ENCODE measurements around the gene ZNF280A. TPM values are rescaled to one million over a fixed set of nuclear protein-coding genes. Genes with fewer than 3 reads are reported as not detected.

Gene ZNF280A
- total and polyA plus RNA-seq, 9 of the 15 experiments (the other 6 are each of a cell fraction or from before 2014, with no cell fraction given) = 19.0 to 40.8 (median 28.6) TPM

GRCh38 chr22:22486132-22486899 lies 33.8 kb downstream of the ZNF280A start (continued):
- no peak for TF ChIP-seq HBP1 (CRISPR knock-in tag; IDR thresholded peaks at IDR 0.05)
- TF ChIP-seq, protein P1, sequence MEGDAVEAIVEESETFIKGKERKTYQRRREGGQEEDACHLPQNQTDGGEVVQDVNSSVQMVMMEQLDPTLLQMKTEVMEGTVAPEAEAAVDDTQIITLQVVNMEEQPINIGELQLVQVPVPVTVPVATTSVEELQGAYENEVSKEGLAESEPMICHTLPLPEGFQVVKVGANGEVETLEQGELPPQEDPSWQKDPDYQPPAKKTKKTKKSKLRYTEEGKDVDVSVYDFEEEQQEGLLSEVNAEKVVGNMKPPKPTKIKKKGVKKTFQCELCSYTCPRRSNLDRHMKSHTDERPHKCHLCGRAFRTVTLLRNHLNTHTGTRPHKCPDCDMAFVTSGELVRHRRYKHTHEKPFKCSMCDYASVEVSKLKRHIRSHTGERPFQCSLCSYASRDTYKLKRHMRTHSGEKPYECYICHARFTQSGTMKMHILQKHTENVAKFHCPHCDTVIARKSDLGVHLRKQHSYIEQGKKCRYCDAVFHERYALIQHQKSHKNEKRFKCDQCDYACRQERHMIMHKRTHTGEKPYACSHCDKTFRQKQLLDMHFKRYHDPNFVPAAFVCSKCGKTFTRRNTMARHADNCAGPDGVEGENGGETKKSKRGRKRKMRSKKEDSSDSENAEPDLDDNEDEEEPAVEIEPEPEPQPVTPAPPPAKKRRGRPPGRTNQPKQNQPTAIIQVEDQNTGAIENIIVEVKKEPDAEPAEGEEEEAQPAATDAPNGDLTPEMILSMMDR (IDR thresholded peaks at IDR 0.05 in 2 of 3, conservative IDR thresholded peaks at IDR 0.05 in 1 of 3; ENCODE audit: insufficient read depth in 2 of 3, low read depth in 1 of 3, low read length in 3 of 3) = 0 out of 6 replicates have a peak, but pooled peaks of 1 of the 3 experiments have one; percentile 3
- peak; percentile 88; the same call in 1 of the 2 replicates for TF ChIP-seq ATF6 (CRISPR knock-in tag; IDR thresholded peaks at IDR 0.05)
- TF ChIP-seq WHSC1 (IDR thresholded peaks at IDR 0.05; ENCODE audit: low read length) = no peak
- TF ChIP-seq HMGXB4 (CRISPR knock-in tag; IDR thresholded peaks at IDR 0.05) = no peak
- 0 out of 2 replicates have a peak, but pooled peaks have one; percentile 60 for TF ChIP-seq HOXB6 (CRISPR knock-in tag; IDR thresholded peaks at IDR 0.05; ENCODE audit: borderline replicate concordance)
- TF ChIP-seq MIER1 (IDR thresholded peaks at IDR 0.05; ENCODE audit: low read depth) = no peak
- peak; percentile 72; the same call in 1 of the 2 replicates for TF ChIP-seq ZC3H4 (CRISPR knock-in tag; IDR thresholded peaks at IDR 0.05; ENCODE audit: borderline replicate concordance)
- no peak for TF ChIP-seq SIRT6 (IDR thresholded peaks at IDR 0.05; ENCODE audit: low read depth, low read length)
- TF ChIP-seq PCBP1 (IDR thresholded peaks at IDR 0.05; ENCODE audit: low read depth, low read length, poor library complexity, severe bottlenecking) = no peak
- TF ChIP-seq POLR2AphosphoS2 (IDR thresholded peaks at IDR 0.05; ENCODE audit: low read length) = 0 out of 2 replicates have a peak, but pooled peaks have one; percentile 29
- peak; percentile 1; the same call in 1 of the 2 replicates for TF ChIP-seq MAFK (IDR thresholded peaks at IDR 0.05; ENCODE audit: low read length)
- TF ChIP-seq ZNF347 (CRISPR knock-in tag; IDR thresholded peaks at IDR 0.05; ENCODE audit: low read depth) = no peak
- no peak for TF ChIP-seq ZNF140 (CRISPR knock-in tag; IDR thresholded peaks at IDR 0.05)
- TF ChIP-seq ZNF511 (CRISPR knock-in tag; IDR thresholded peaks at IDR 0.05) = no peak
- no peak for TF ChIP-seq SREBF1 (IDR thresholded peaks at IDR 0.05; ENCODE audit: borderline replicate concordance, low read depth, low read length)
- no peak for TF ChIP-seq DIDO1 (tag; IDR thresholded peaks at IDR 0.05; ENCODE audit: low read depth)

Data from K562 (cell line).